Stimulated activated naive CD8-positive, alpha-beta T cell treated with anti-CD3 and anti-CD28 coated beads, Interleukin-15, amount 100 ng/mL, for 72 hours (primary cell): ENCODE measurements around the gene ZNFX1.
"Not testable (repeated sequence)": the region's sequence is repeated elsewhere in the genome, so short reads cannot be mapped to it uniquely, and the experiment has no call there.

Experiments used
- ATAC-seq: fragments of 150-1000 bp; cut with Tn5 transposase; 2 replicates; pipeline ENCODE4 v1.10.0; 2021; ENCODE audit warnings: mild to moderate bottlenecking, moderate library complexity
- DNase-seq, 2 donors: peaks; one replicate each; pipeline ENCODE4 v3.0.0; 2021 to 2022
- H3K27ac Mint-ChIP-seq, 2 donors: one replicate each; pipeline ENCODE4 v1.8.0; 2022; ENCODE audit warnings: mild to moderate bottlenecking in 2 of 2, mixed read lengths in 2 of 2, moderate library complexity in 2 of 2
- H3K27me3 Mint-ChIP-seq: one replicate; pipeline ENCODE4 v1.8.0; 2022; ENCODE audit warnings: mixed read lengths
- H3K4me1 Mint-ChIP-seq: one replicate; pipeline ENCODE4 v1.8.0; 2022; ENCODE audit warnings: mild to moderate bottlenecking, mixed read lengths
- H3K4me3 Mint-ChIP-seq, 2 donors: one replicate each; pipeline ENCODE4 v1.8.0; 2022; ENCODE audit warnings: mild to moderate bottlenecking in 2 of 2, mixed read lengths in 2 of 2, moderate library complexity in 1 of 2
- H3K9me3 Mint-ChIP-seq, 2 donors: one replicate each; pipeline ENCODE4 v1.8.0; 2022; ENCODE audit warnings: mixed read lengths in 2 of 2

The ZNFX1 gene

DNA sequence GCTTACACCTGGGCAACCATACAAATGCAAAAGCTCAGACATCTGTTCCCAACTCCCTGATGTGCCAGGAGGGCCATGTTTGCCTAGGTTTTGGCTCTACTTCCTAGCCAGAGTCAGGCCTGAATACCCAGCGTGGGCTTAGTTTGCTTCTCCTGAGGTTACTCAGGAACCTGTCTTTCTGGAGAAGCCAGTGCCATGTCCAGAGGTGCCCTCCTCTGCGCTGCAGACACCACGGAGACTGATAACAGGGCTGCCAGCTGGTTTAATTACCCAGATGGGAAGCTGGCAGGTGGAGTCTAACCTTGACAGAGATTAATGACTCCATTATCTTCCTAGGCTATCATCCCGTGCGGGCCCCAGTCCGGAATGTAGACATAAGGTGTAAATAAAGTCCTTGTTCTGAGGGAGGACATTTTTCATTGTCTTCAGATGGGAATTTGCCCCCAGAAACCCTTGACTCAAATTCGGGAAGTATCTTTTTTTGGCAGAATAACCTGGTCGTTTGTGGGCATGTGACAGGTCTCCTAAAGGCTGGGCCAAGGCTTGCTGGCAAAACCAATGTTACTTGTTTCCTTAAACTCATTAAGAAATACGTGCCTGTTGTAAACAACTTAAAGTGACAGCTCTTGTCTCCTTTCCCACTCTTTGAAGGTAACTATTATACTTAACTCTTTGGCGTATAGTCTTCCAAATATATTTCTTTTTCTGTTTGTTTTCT is 29.2 kb upstream of the ZNFX1 start:
- peaks cover 27% of the 10 kb centered on the region for H3K4me1 Mint-ChIP-seq
- H3K4me3 Mint-ChIP-seq = no peak overlapping the region
- ATAC-seq = no peak
- H3K27me3 Mint-ChIP-seq = peaks cover 11% of the 10 kb centered on the region
- peaks cover 6 to 14% of the 10 kb centered on the region in 2 donors for H3K9me3 Mint-ChIP-seq
- DNase-seq = no peak
- H3K27ac Mint-ChIP-seq = no peak overlapping the region

DNA sequence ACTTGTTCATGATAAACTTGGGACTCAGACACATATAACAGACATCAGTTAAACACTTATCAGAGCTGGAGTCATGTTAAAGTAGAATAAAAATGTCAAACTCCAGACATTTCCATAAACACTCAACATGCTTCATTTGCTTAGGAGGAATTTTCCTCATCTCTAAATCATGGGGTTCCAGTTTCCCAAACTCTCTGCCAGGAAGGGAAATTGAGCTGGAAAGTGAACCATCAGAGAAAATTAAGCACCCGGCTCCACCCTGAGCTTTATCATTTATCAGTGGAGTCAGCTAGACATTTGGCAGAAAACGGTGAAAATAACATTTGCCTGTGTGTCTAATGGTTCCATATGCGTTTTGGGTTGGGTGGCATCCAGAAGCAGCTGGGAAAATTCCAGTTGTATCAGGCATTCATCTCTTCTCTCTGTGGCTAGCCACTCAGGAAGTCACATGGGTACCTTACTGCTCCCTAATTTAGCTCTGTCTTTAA is 25.3 kb upstream of the ZNFX1 start:
- no peak for ATAC-seq
- no peak overlapping the region for H3K4me3 Mint-ChIP-seq
- H3K4me1 Mint-ChIP-seq = peaks cover 7% of the 10 kb centered on the region
- no peaks in the 10 kb centered on the region for H3K27me3 Mint-ChIP-seq
- H3K9me3 Mint-ChIP-seq = no peaks in the 10 kb centered on the region
- H3K27ac Mint-ChIP-seq = no peak overlapping the region
- no peak for DNase-seq

DNA sequence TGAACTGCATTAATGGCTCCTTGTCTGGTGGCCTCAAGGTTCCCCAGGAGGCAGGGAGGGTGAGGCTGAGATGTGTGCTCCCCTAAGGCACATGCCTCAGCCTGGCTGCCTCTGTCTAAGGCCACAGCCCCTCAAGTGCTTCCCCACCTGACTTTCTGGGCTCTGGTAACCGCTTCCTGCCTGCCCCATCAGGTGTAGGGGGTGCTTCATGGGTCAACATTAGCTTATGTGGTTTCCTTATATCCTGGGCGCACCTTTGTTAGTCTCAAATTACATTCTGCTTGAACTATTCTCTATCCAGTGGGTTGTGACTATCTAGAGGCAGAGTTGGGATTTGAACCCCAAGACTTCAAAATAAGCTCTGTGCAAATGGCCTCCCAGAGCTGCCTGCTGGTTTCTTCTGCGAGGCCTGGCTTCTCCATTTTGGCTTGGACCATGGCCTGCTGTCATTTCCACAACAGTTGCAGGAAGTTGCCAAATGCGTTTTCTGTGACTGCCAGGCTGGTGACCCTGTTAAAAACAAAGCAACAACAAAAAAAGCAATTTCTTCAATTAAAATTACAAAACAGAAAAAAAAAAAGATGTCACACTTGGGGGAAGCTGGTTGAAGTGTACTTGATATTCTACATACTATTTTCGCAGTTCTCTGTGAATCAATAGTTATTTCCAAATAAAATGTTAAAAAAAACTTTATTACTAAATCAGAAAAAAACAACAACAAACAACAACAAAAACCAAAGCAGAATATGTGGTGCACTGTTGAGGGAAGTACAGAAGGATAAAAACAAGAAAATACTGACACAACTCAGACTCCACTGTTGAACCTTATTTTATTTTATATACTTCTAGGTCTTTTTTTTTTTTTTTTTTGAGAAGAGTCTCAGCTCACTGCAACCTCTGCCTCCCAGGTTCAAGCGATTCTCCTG is 20.0 kb upstream of the ZNFX1 start:
- Mint-ChIP-seq H3K27me3 (no peaks in the 10 kb centered on the region), H3K27ac (peak overlapping the region; percentile 87 to 96), H3K4me1 (peaks cover 15% of the 10 kb centered on the region), H3K4me3 (peak overlapping the region in 1 of 2 donors; percentile 61), H3K9me3 (peaks cover 0 to 7% of the 10 kb centered on the region in 2 donors)
- ATAC-seq = peak; percentile 70
- no peak for DNase-seq

DNA sequence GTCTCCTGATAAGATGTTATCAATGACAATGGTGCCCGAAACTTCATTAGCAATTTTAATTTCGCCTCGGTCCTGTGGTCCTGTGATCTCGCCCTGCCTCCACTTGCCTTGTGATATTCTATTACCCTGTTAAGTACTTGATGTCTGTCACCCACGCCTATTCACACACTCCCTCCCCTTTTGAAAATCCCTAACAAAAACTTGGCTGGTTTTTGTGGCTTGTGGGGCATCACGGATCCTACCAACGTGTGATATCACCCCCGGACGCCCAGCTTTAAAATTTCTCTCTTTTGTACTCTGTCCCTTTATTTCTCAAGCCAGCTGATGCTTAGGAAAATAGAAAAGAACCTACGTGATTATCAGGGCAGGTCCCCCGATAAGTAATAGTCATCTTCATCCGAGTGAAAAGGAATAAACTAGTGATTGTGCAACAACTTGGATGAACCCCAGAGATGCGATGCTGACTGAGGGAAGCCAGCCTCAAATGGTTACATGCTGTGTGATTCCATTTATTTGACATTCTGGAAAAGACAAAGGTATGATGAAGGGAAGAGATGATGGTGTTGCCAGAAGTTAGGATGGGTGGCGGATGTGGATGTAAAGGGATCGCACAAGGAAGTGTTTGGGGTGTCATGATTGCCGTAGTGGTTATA is 16.3 kb upstream of the ZNFX1 start:
- not testable (repeated sequence) for DNase-seq, H3K9me3 Mint-ChIP-seq, H3K27me3 Mint-ChIP-seq, H3K4me3 Mint-ChIP-seq, ATAC-seq, H3K27ac Mint-ChIP-seq
- H3K4me1 Mint-ChIP-seq = peaks cover 20% of the 10 kb centered on the region

DNA sequence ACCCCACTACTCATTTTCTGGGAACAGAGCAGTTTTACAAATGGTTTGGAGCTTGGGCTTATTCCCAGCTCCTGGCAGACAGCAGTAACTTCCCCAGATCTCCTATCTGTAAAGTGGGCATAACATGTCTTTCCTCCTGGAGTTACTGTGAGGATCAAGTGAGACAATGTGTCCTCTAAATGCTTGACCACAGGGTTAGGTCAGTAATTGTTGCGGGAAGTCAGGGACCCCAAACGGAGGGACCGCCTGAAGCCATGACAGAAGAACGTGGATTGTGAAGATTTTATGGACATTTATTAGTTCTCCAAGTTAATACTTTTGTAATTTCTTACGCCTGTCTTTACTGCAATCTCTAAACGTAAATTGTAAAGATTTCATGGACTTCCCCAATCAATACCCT is 15.3 kb upstream of the ZNFX1 start:
- H3K4me3 Mint-ChIP-seq = no peak overlapping the region
- DNase-seq (no peak), ATAC-seq (no peak)
- H3K27ac Mint-ChIP-seq = no peak overlapping the region
- H3K4me1 Mint-ChIP-seq = peaks cover 24% of the 10 kb centered on the region
- H3K27me3 Mint-ChIP-seq = no peaks in the 10 kb centered on the region
- H3K9me3 Mint-ChIP-seq = peaks cover 0 to 7% of the 10 kb centered on the region in 2 donors

DNA sequence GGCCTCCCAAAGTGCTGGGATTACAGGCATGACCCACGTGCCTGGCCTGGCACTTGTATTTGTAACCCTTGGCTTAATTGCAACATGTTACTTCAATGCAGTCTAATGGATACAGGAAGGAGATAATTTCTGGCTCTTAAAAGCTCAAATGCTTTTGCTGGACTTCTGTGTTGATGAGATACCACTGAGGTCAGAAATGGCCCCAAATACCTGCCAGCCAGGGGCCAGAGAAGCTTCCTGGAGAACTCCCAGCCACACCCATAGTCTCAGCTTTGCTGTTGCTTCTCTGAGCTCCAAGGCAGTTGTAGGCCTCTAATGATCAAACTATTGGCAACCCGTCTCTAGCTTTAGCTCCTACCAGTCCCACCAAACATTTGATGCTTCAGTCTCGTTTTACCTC is 14.2 kb upstream of the ZNFX1 start:
- H3K9me3 Mint-ChIP-seq = peaks cover 5 to 11% of the 10 kb centered on the region in 2 donors
- peaks cover 26% of the 10 kb centered on the region for H3K4me1 Mint-ChIP-seq
- no peak overlapping the region for H3K4me3 Mint-ChIP-seq
- no peak for DNase-seq
- ATAC-seq = no peak
- H3K27ac Mint-ChIP-seq = no peak overlapping the region
- no peaks in the 10 kb centered on the region for H3K27me3 Mint-ChIP-seq

DNA sequence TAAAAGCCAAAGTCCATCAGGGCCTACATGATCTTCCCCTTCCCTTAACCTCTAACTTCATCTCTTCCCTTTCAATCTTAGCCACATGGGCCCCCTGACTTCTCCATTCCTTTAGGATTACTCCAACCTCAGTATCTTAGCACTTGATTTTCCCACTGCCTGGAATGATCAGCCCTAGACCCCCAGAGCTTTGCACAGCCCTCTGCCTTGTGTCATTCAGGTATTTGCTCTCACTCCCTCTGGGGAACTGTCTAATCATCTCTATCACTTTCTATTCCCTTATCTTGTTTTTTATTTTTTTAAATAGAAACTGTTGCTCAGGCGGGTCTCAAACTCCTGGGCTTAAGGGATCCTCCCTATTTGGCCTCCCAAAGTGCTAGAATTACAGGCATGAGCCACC is 13.3 kb upstream of the ZNFX1 start:
- Mint-ChIP-seq H3K4me3 (no peak overlapping the region), H3K4me1 (peaks cover 28% of the 10 kb centered on the region), H3K9me3 (peaks cover 6 to 20% of the 10 kb centered on the region in 2 donors), H3K27ac (no peak overlapping the region), H3K27me3 (no peaks in the 10 kb centered on the region)
- ATAC-seq (peak; percentile 14), DNase-seq (no peak)

DNA sequence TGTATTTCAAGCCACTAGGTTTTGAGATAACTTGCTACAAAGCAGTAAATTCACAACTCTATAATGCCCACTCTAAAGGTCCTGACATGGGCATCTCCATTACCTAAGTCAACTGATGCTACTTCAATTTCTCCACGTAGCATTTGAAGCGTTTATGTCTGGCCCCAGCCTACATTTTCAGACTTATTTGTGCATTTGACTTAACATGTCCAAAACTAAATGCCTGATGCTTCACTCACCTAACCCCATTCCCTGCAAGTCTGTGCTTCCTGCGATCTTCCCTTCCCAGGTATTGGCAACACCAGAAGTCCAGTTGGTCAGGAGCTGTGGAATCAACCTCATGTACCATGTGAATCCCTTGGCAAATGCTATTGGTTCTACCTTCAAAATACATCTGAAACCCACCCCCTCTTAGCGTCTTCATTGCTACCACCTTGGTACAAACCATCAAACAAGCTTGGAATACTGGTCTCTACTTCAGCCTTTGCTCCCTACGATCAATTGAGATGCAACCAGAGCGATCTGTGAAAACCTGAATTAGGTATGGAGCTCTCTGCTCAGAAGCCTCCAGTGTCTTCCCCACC is 12.8 kb upstream of the ZNFX1 start:
- H3K27ac Mint-ChIP-seq = no peak overlapping the region
- H3K9me3 Mint-ChIP-seq = peaks cover 6 to 25% of the 10 kb centered on the region in 2 donors
- no peak overlapping the region for H3K4me3 Mint-ChIP-seq
- H3K4me1 Mint-ChIP-seq = peaks cover 33% of the 10 kb centered on the region
- H3K27me3 Mint-ChIP-seq = no peaks in the 10 kb centered on the region
- DNase-seq (no peak), ATAC-seq (peak; percentile 34)

DNA sequence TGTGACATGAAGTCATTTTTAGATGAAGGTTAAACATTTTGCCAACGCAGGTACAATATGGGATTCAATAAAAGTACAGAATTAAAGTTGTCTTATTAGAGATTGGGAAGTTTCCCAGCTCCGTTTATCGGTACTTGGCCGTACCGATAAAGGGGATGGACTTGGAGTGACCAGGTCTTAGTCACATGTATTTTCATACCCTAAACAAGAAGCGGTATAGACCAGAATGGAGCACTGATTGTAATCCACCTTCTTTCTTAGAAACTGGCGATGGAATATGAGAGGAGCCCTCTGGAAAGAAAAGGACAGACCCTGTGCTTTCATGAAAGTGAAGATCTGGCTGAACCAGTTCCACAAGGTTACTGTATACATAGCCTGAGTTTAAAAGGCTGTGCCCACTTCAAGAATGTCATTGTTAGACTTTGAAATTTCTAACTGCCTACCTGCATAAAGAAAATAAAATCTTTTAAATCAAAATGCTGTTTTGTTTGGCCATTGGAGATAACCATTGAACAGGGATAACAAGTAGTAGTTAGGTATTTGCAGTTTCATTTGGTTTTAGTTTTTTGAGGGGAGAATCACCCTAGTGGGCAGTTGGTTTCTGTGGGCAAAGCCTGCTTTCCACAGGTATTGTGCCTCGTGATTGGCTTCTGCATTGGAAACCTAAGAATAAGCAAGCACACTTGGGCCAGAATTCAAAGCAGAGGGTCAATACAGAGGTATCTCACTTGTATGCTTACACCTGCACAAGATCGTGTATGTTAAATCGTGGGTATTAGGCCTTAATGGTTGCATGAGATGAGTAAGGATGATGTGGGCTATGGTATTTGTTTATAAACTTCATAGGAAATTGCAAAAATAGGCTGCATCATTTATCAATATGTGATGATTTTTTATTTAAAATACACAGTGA is 11.2 kb upstream of the ZNFX1 start:
- H3K9me3 Mint-ChIP-seq = peaks cover 6 to 24% of the 10 kb centered on the region in 2 donors

DNA sequence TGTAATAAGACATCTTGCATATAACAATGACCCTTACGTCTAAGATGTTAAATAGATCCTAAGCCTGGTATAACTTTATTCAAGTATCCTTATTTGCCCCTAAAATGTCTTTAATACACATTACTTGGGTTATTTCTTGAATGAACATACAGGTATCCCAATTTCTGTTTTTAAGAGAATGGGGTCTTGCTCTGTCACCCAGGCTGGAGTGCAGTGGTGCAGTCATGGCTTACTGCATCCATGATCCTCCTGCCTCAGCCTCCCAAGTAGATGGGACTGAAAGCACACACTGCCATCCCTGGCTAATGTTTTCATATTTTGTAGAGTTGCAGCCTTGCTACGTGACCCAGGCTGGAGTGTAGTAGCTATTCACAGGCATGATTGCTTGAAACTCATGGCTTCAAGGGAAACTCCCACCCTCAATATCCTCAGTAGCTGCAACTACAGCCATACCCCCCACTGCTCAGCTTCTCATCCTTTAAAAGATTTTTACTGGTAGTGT is 10.4 kb upstream of the ZNFX1 start:
- DNase-seq (no peak), ATAC-seq (no peak)
- Mint-ChIP-seq H3K27ac (no peak overlapping the region), H3K27me3 (no peaks in the 10 kb centered on the region), H3K9me3 (peaks cover 6 to 20% of the 10 kb centered on the region in 2 donors), H3K4me1 (peaks cover 57% of the 10 kb centered on the region), H3K4me3 (no peak overlapping the region)

More for the DNA sequence above, 11.2 kb upstream of the ZNFX1 start:
- no peaks in the 10 kb centered on the region for H3K27me3 Mint-ChIP-seq
- peaks cover 50% of the 10 kb centered on the region for H3K4me1 Mint-ChIP-seq
- no peak overlapping the region for H3K4me3 Mint-ChIP-seq
- ATAC-seq = no peak
- no peak for DNase-seq
- H3K27ac Mint-ChIP-seq = no peak overlapping the region

DNA sequence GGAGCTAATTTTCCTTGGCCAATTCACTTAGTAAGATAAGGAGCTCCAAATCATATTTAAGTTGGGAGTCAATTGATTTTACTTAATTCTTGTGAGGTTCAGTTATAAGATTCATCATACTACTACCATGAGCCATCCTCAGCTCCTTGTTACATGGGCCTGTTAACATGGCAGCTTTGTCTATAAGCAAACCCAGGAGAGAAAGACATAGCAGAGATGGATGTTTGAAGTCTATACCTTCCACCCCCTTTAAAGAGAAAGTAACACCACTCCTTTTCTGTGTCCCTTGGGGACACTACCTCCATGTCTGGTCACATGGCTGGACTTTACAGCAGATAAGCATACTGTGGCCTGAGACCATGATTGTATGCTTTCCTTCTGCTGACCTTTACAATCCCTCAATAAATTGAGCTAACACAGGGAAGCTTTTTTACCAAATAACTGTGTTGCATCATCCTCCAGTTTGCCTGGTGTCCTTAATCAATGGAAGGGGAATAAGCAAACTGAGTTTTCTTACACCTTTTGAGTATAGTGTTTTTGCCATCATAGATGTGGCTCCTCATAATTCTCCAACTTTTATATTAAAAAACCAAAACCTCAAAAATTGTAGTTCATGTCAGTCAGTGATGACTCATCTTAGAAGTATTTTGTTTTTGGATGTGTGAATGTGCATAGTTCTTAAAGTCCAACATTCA is 9.8 kb upstream of the ZNFX1 start:
- DNase-seq (no peak), ATAC-seq (no peak)
- Mint-ChIP-seq H3K4me1 (peaks cover 63% of the 10 kb centered on the region), H3K9me3 (peaks cover 6 to 20% of the 10 kb centered on the region in 2 donors), H3K27me3 (no peaks in the 10 kb centered on the region), H3K27ac (peak overlapping the region; percentile 50 to 81), H3K4me3 (no peak overlapping the region)

DNA sequence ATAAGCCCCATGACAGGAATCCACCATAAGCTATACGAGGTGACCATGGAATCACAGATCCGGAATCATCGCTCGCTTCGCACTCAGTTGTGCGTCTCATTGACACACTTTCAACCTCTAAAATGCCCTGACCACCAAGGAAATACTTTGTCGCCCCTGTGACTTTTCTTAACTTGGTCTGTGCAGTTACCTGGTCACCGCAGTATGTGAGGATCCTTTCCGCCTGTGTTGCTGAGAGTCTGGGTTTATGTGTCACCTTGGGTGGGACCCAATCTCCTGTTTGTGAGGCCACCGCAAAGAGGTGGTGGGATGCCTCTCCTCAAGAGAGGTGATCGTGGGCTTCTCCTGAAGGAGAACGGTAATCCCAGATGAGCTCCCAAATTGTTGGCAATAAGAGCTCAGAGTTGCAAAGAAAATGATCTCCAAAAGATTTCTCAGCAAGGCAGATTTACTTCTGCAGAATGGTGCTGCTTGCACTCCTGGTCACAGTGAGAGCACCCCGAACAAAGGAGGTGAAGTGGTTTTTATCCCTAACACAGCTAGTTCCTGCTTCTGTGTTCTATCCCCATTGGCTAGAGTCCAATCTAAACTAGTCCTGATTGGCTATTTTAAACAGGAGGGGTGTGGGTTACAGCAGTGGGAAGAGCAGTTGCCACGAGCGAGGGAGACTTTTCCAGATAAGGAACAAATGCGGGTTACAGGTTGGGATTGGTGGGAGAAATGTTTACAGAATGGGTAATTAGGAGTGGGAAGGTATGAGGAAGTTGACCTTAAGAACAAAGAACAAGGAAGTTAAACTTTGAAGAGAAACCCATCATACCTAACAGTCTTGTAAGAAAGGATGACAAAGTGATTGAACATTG is 9.1 kb upstream of the ZNFX1 start:
- Mint-ChIP-seq H3K9me3 (peaks cover 6 to 20% of the 10 kb centered on the region in 2 donors), H3K4me1 (peaks cover 71% of the 10 kb centered on the region), H3K27ac (peak overlapping the region in 1 of 2 donors; percentile 50), H3K4me3 (peak overlapping the region in 1 of 2 donors; percentile 9), H3K27me3 (no peaks in the 10 kb centered on the region)
- ATAC-seq (no peak), DNase-seq (no peak)
